ENCODE measurements around the gene ALCAM.

The ALCAM gene

GRCh38 chr3:105497386-105497785, 130.7 kb downstream of the ALCAM start:
- TF ChIP-seq CTCF (IDR thresholded peaks at IDR 0.05; ENCODE audit: borderline replicate concordance, insufficient read depth, low read depth, low read length): no peak
- no peak overlapping the region for H3K4me3 ChIP-seq (ENCODE audit: low read depth, low read length)

- no peak for TF ChIP-seq CTCF (IDR thresholded peaks at IDR 0.05; ENCODE audit: borderline replicate concordance, insufficient read depth, low read depth, low read length)
- no peak overlapping the region for H3K4me3 ChIP-seq (ENCODE audit: low read depth, low read length)
Measured at GRCh38 chr3:105499961-105500360, 133.3 kb downstream of the ALCAM start.

- TF ChIP-seq CTCF (IDR thresholded peaks at IDR 0.05; ENCODE audit: borderline replicate concordance, insufficient read depth, low read depth, low read length): no peak
- H3K4me3 ChIP-seq (ENCODE audit: low read depth, low read length): no peak overlapping the region
Measured at GRCh38 chr3:105502333-105502732, 135.6 kb downstream of the ALCAM start.

- no peak for TF ChIP-seq CTCF (IDR thresholded peaks at IDR 0.05; ENCODE audit: borderline replicate concordance, insufficient read depth, low read depth, low read length)
- H3K4me3 ChIP-seq (ENCODE audit: low read depth, low read length): no peak overlapping the region
Measured at GRCh38 chr3:105503191-105503593, 136.5 kb downstream of the ALCAM start.

- no peak overlapping the region for H3K4me3 ChIP-seq (ENCODE audit: low read depth, low read length)
- no peak for TF ChIP-seq CTCF (IDR thresholded peaks at IDR 0.05; ENCODE audit: borderline replicate concordance, insufficient read depth, low read depth, low read length)
Measured at GRCh38 chr3:105504440-105504951, 137.8 kb downstream of the ALCAM start.

GRCh38 chr3:105505170-105505569, 138.5 kb downstream of the ALCAM start:
- no peak for TF ChIP-seq CTCF (IDR thresholded peaks at IDR 0.05; ENCODE audit: borderline replicate concordance, insufficient read depth, low read depth, low read length)
- H3K4me3 ChIP-seq (ENCODE audit: low read depth, low read length): no peak overlapping the region

- H3K4me3 ChIP-seq (ENCODE audit: low read depth, low read length): no peak overlapping the region
- no peak for TF ChIP-seq CTCF (IDR thresholded peaks at IDR 0.05; ENCODE audit: borderline replicate concordance, insufficient read depth, low read depth, low read length)
Measured at GRCh38 chr3:105511031-105511430, 144.3 kb downstream of the ALCAM start.

Measured in GM12875 (cell line).